GM21619 (cell line): Measurements from ENCODE around the gene DLGAP4.

Experiments used
- ATAC-seq: cut with Tn5 transposase; IDR thresholded peaks from one replicate; pipeline ENCODE4 v1.9.1; 2021; ENCODE audit not compliant: unreplicated experiment

DLGAP4 gene

GRCh38 chr20:36274181-36274841 lies 31.8 kb upstream of the DLGAP4 start:
- no peak for ATAC-seq

- ATAC-seq, result no peak
Observed at GRCh38 chr20:36275011-36275410, 31.1 kb upstream of the DLGAP4 start.

GRCh38 chr20:36275441-36276189 lies 30.5 kb upstream of the DLGAP4 start:
- no peak for ATAC-seq

GRCh38 chr20:36277546-36277945 lies 28.6 kb upstream of the DLGAP4 start:
- ATAC-seq, result no peak

- no peak for ATAC-seq
Observed at GRCh38 chr20:36279362-36279761, 26.8 kb upstream of the DLGAP4 start.

- no peak for ATAC-seq
Observed at GRCh38 chr20:36279776-36280175, 26.4 kb upstream of the DLGAP4 start.

- ATAC-seq, result no peak
Observed at GRCh38 chr20:36281785-36282380, 24.3 kb upstream of the DLGAP4 start.

- ATAC-seq, result no peak
Observed at GRCh38 chr20:36284751-36285150, 21.4 kb upstream of the DLGAP4 start.

- ATAC-seq, result no peak
Observed at GRCh38 chr20:36285746-36286447, 20.2 kb upstream of the DLGAP4 start.

- no peak for ATAC-seq
Observed at GRCh38 chr20:36297656-36298055, 8.5 kb upstream of the DLGAP4 start.

- no peak for ATAC-seq
Observed at GRCh38 chr20:36298061-36298460, 8.1 kb upstream of the DLGAP4 start.

- ATAC-seq, result no peak
Observed at GRCh38 chr20:36298795-36299339, 7.3 kb upstream of the DLGAP4 start.

GRCh38 chr20:36299459-36299858 lies 6.7 kb upstream of the DLGAP4 start:
- no peak for ATAC-seq

- ATAC-seq, result no peak
Observed at GRCh38 chr20:36301359-36302119, 4.6 kb upstream of the DLGAP4 start.

GRCh38 chr20:36303020-36303595 lies 3.0 kb upstream of the DLGAP4 start:
- no peak for ATAC-seq

GRCh38 chr20:36303831-36304230 lies 2.3 kb upstream of the DLGAP4 start:
- ATAC-seq, result no peak

- no peak for ATAC-seq
Observed at GRCh38 chr20:36304786-36305495, 1.2 kb upstream of the DLGAP4 start.

GRCh38 chr20:36306553-36307411 lies 643 bp downstream of the DLGAP4 start:
- ATAC-seq, result no peak
